Stimulated activated CD8-positive, alpha-beta memory T cell treated with anti-CD3 and anti-CD28 coated beads, Interleukin-7, amount 100 ng/mL, for 24 hours (primary cell): ENCODE results near the gene PHF21A.
"Not testable (repeated sequence)": the region's sequence is repeated elsewhere in the genome, so short reads cannot be mapped to it uniquely, and the experiment has no call there.

Source experiments
- DNase-seq: peaks from one replicate; pipeline ENCODE4 v3.0.0-alpha.2; 2020; ENCODE audit warnings: low read depth

Gene PHF21A

GRCh38 chr11:46120346-46121300 is 631 bp downstream of the PHF21A start:
- DNase-seq, result no peak

DNA sequence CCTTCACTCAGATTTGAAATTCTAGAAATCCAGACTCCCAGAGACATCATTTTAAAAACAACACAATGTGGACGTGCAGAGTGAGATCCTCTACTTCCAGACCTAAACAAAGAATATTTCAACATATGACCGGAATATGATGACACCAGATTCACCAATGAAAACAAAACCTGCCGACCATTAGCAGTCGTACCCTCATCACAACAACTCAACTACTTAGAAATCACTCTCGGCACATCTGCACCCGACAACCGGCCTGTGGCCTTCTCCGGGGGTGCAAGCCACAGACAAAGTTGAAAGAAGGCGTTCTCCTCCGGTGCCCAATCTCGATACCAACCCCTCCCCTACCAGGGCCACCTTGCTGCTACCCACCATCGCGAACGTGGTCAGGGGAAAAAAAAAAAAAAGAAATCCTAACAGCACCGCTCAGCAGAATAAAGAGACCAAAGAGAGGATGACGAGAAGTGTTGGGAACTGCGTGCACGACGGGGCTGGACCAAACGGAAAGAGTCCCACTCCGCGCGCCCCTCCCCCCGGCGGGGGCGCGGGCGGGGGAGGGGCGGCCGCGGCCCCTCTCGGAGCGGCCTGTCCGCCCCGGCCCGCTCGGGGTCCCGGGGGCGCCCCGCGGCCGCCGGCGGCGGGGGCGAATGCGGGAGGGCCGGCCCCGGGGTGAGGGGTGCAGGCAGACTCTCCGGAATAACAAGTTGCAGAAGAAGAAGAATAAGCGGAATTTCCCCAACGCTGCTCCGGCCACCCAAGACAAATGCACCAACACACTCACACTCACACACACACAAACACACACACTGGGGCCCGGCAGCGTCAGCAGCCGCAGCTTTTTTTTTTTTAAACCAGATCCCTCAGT is 1.7 kb downstream of the PHF21A start:
- DNase-seq, result peak; percentile 21

GRCh38 chr11:46118702-46119351 is 2.4 kb downstream of the PHF21A start:
- no peak for DNase-seq

GRCh38 chr11:46117842-46118241 is 3.4 kb downstream of the PHF21A start:
- DNase-seq, result no peak

- not testable (repeated sequence) for DNase-seq
Observed at GRCh38 chr11:46116712-46117037, 4.6 kb downstream of the PHF21A start.

- DNase-seq, result no peak
Observed at GRCh38 chr11:46116007-46116711, 5.1 kb downstream of the PHF21A start.

DNA sequence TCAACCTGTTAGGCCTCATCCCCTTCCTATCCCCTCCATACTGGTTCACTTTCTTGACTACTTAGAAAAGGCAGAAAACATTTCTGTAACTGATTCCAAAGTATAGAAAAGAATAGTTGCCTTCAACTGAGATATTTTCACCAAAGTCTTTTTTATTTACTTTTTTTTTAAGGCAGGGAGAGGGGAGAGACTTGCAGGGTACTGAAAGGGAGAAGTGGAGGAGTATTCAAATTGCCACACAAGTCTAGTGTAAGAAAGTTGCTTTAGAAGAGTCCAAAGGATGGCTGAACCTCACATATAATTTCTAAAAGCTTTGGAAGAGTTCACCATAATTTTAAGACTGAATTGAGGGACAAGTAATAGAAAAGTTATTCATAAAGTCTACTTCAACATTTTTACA is 6.3 kb downstream of the PHF21A start:
- no peak for DNase-seq

- no peak for DNase-seq
Observed at GRCh38 chr11:46114378-46114777, 6.9 kb downstream of the PHF21A start.

- DNase-seq, result no peak
Observed at GRCh38 chr11:46112961-46113607, 8.2 kb downstream of the PHF21A start.

- no peak for DNase-seq
Observed at GRCh38 chr11:46108751-46109150, 12.5 kb downstream of the PHF21A start.

DNA sequence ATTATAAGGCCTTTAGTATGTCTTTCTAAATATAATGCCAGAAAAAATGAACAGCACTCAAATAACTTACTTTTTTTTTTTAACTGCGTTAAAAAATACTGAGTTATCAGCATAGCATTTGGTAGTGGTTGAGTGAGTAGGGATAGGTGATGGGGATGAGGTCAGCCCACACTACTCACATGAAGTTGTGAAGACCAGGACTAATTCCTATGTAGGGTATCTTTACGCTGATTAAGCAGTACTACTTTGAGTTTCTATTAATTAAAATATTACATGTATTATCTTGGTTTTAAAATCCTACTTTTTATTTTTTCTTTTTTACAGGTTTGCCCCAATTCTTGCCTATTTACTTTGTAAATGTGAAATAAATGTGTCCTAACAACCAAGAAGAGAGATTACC is 13.5 kb downstream of the PHF21A start:
- DNase-seq, result no peak

DNA sequence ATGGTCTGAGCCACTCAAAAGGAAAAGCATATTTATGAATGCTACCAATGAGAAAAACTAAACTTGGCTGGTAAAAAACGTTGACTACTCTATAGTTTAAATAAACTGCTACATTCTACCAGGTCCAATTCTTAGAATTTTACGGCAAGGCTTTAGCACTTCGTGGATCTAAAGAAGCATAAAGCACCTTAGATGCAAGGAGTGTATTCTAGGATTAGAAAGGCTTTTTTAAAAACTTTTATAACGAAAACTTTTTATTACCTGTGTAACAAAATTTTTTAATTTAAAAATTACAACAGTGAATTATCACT is 13.9 kb downstream of the PHF21A start:
- no peak for DNase-seq

DNA sequence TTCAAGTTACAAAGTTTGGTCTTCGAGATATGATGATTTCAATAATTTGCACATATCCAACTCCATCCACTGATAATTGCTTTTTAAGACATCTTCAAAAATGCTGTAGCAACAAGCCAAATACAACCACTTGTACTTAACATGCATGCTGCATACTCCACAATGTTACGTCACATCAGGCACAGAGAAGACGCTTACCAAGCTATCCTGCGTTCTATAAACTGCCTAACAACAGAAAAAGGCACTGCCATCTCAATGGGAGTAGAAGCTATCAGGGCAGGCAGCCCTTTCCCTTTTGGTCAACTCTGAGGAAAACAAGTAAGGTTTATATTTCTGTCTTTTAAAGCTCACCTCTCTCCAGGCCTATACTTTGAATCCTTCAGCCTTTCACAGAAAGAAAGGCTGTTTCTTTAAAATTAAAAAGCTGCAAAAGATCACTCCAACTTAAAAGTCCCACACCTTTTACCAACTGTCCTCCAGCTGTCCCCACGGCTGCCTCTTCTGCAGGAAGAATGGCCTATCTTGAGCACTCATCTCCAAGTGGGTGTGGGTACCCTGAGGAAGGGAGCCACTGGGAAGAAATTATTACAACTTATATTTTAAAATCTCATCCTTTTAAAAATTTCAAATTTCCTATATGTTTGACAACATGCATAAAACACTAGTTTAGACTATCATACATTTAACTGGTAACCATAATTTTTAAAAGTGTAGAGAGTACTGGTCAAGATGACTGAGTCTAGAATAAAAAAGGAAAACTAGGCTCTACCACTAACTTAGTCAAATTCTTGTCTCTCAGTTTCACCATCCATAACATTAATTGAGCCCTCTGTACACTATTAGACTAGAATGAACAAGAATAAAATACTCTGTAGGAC is 14.5 kb downstream of the PHF21A start:
- DNase-seq, result no peak

GRCh38 chr11:46105926-46106325 is 15.3 kb downstream of the PHF21A start:
- DNase-seq, result no peak

DNA sequence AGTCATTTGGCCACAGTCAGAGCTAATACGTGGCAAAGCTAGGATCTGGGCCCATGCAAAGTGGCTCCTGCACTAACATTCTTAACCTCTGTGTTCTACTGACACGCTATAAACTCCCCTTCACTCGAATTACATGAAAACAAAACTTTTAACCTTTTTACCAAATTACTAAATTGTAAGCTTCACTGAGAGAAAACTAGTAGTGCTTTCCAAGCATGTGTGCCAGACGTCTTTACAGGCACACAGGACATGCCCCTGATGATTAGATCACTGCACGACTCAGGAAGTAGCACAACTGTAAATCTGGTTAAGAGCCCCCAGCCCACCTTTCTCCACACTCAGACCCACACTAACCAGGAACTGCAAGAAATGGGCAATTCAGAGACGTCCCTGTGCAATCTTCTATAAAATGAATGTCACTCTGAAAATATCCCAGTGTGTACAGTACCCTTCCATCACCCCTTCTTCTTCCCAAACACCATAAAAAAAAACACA is 16.1 kb downstream of the PHF21A start:
- no peak for DNase-seq

- DNase-seq, result no peak
Observed at GRCh38 chr11:46102843-46103242, 18.4 kb downstream of the PHF21A start.

DNA sequence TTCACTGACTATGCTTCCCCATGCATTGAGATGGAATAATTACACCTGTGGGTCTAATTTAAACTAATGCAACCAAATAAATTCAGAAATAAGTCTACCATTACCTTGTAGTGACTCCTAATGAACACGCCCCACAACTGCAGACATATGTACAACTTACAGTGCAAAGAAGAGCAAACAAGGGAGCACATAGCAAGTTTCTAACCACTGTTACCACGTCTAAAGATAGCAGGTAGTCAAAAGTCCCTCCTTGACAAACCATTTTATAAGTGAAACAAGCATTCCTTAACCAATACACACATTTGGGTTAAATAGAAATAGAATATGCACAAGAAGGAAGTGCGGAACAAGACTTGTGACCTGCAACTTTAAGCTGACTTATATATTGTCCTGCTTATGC is 20.6 kb downstream of the PHF21A start:
- DNase-seq, result no peak

GRCh38 chr11:46099963-46100316 is 21.3 kb downstream of the PHF21A start:
- DNase-seq, result no peak

GRCh38 chr11:46090375-46090774 is 30.9 kb downstream of the PHF21A start:
- no peak for DNase-seq

DNA sequence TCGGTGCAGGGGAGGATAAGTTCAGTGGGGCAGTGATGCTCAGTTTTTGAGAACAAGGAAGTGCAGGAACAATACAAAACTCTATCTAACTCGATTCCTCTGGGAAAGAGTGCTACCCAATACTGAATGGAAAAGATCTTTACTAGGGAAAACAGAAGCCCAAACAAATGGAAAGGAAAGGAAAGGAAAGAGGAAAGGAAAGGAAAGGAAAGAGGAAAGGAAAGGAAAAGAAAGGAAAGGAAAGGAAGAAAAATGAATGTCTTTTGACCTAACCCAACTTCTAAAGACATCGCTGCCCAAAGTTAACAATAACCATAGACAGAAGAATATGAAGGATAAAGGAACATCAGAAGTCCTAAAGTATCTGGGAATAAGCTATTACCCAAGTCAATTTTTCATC is 41.6 kb downstream of the PHF21A start:
- DNase-seq, result no peak

GRCh38 chr11:46075928-46076327 is 45.3 kb downstream of the PHF21A start:
- no peak for DNase-seq
